AG04450 (cell line): ENCODE measurements around the gene COL21A1. TPM values are rescaled to one million over a fixed set of nuclear protein-coding genes. Genes with fewer than 3 reads are reported as not detected.

ENCODE experiments used
- CTCF ChIA-PET: fragments of 300-600, 350-600 bp; formaldehyde crosslinking; extraction: SDS; loops from one replicate; lab custom pipeline; 2022; ENCODE audit warnings: antibody characterized with exemption, inconsistent platforms; lab: Charles Lee
- POLR2A ChIA-PET: fragments of 350-600 bp; formaldehyde crosslinking; extraction: SDS; loops from one replicate; lab custom pipeline; 2021; ENCODE audit warnings: antibody characterized with exemption, inconsistent platforms; lab: Yijun Ruan, JAX
- DNase-seq: peaks from one replicate; pipeline ENCODE4 v3.0.0-alpha.2; 2011; ENCODE audit warnings: low read depth, low spot score
- H3K27ac ChIP-seq: one replicate; pipeline ENCODE4 v1.5.1; 2012; ENCODE audit warnings: low read depth, low read length, control low read depth
- H3K27me3 ChIP-seq: one replicate; pipeline ENCODE4 v1.6.0; 2012; ENCODE audit warnings: low read length; ENCODE audit not compliant: control insufficient read depth, insufficient read depth
- H3K4me3 ChIP-seq: 2 replicates; pipeline ENCODE4 v1.5.1; 2011; ENCODE audit warnings: mild to moderate bottlenecking, low read depth, low read length, control low read depth
- H3K9me3 ChIP-seq: 2 replicates; pipeline ENCODE4 v1.5.1; 2012; ENCODE audit warnings: low read length; ENCODE audit not compliant: control insufficient read depth, insufficient read depth
- CTCF ChIP-seq: IDR thresholded peaks from 2 replicates; pipeline ENCODE4 v1.5.1; 2011; ENCODE audit warnings: low read depth, low read length, control low read depth, inconsistent platforms
- polyA plus RNA-seq: library from polyadenylated mRNA; depleted of rRNA; stranded (reverse); fragments of >200 nt; gene quantifications from 2 replicates; pipeline ENCODE4 v1.2.3, GENCODE V29; 2011

Gene COL21A1
- polyA plus RNA-seq, 1 experiment: 0.40 TPM

GRCh38 chr6:56289721-56290120, 42.3 kb upstream of the COL21A1 start:
- Histone ChIP-seq H3K9me3 (no peaks in the 10 kb centered on the region), H3K4me3 (no peak overlapping the region), H3K27me3 (no peaks in the 10 kb centered on the region), H3K27ac (no peak overlapping the region)
- CTCF ChIA-PET: interaction anchor here (0.9 to 4.8 kb wide), 2 partner anchors 311 to 324 kb away, joined by 3 to 59 read pairs; no protein-coding TSS in a partner anchor
- no peak for TF ChIP-seq CTCF
- POLR2A ChIA-PET: no interaction called here
- DNase-seq: no peak

GRCh38 chr6:56288347-56288746, 41.0 kb upstream of the COL21A1 start:
- no peaks in the 10 kb centered on the region for H3K9me3 ChIP-seq
- H3K4me3 ChIP-seq: no peak overlapping the region
- ChIA-PET CTCF (interaction anchor here (0.9 kb wide), 1 partner anchor 843 kb away, joined by 3 read pairs; no protein-coding TSS in a partner anchor), POLR2A (no interaction called here)
- no peak overlapping the region for H3K27ac ChIP-seq
- DNase-seq: no peak
- H3K27me3 ChIP-seq: no peaks in the 10 kb centered on the region
- TF ChIP-seq CTCF: no peak

- Histone ChIP-seq H3K4me3 (no peak overlapping the region), H3K27me3 (no peaks in the 10 kb centered on the region), H3K27ac (no peak overlapping the region), H3K9me3 (no peaks in the 10 kb centered on the region)
- DNase-seq: no peak
- CTCF ChIA-PET: no interaction called here
- TF ChIP-seq CTCF: no peak
- POLR2A ChIA-PET: no interaction called here
Observed at GRCh38 chr6:56282391-56282790, 35.0 kb upstream of the COL21A1 start.

- Histone ChIP-seq H3K27me3 (no peaks in the 10 kb centered on the region), H3K4me3 (no peak overlapping the region), H3K27ac (no peak overlapping the region), H3K9me3 (no peaks in the 10 kb centered on the region)
- POLR2A ChIA-PET: no interaction called here
- CTCF ChIA-PET: no interaction called here
- no peak for DNase-seq
- TF ChIP-seq CTCF: no peak
Observed at GRCh38 chr6:56280126-56280525, 32.7 kb upstream of the COL21A1 start.

- Histone ChIP-seq H3K27ac (no peak overlapping the region), H3K4me3 (no peak overlapping the region), H3K27me3 (no peaks in the 10 kb centered on the region), H3K9me3 (no peaks in the 10 kb centered on the region)
- no peak for TF ChIP-seq CTCF
- no peak for DNase-seq
- ChIA-PET POLR2A (no interaction called here), CTCF (interaction anchor here (2.0 kb wide), 1 partner anchor 1003 kb away, joined by 6 read pairs; no protein-coding TSS in a partner anchor)
Observed at GRCh38 chr6:56279331-56280080, 32.1 kb upstream of the COL21A1 start.
